ENCODE measurements around the gene MNT. TPM values are rescaled to one million over a fixed set of nuclear protein-coding genes. Genes with fewer than 3 reads are reported as not detected.
A peak's percentile ranks its signal among the peaks of the same experiment; 100 is the strongest.

MNT gene
- total RNA-seq, 5 donors from 2014 or later (not counting 1 experiment from before 2014, with no cell fraction given): 43.0 to 97.8 (median 58.2) TPM

DNA sequence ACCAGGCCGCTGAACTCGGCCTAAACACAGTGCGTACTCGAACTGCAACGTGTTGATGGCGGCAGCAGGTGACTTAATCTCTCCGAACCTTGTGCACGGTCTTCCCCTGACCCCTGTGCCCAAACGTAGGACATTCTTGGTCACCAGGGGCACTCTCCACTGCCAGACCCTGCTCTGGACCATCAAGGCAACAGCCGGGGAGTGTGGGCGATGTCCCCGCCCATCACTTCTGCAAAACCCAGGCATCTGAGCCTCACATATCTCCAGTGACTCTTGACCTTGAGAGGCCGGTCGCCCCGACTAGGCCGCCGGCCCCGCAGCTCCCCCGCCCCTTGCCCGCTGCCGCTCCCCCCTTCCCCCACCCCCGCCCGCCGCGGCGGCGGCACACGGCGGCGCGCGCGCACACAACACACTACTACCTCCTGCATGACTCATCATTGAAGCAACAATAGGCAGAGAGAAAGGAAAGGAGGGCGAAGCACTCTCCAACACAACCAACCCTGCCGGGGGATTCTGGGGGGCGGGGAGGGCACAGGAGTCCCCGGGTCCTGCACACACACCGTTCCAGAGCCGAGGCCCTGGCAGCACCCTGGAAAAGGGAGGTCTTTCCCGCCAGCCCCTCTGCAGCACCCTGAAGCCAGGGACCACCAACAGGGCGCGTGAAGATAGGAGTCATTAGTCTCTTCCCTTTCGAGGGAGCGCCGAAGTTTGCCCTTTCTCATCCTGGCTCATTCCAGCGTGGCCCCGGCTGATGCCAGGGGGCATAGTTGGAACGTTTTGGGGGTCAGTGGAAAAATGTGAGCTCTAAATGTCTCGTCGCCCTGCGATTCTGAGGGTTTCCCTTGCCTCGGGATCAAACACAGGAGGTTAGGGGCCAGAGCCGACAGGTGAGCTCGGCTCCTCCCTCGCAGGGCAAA lies 1.9 kb downstream of the MNT start:
- Histone ChIP-seq H3K4me1 (ENCODE audit: control insufficient read depth in 1 of 2, extremely low read depth in 1 of 2, insufficient read depth in 2 of 2, low read length in 2 of 2) (peaks cover 20 to 74% of the 10 kb centered on the region in 2 experiments), H3K27ac (ENCODE audit: low read length) (peak overlapping the region; percentile 87), H3K4me3 (ENCODE audit: control insufficient read depth in 1 of 2, extremely low read depth in 1 of 2, low read length in 1 of 2) (peak overlapping the region; percentile 64 to 94), H3K27me3 (replicated peaks in 1 of 2; ENCODE audit: control insufficient read depth in 2 of 2, extremely low read depth in 1 of 2, insufficient read depth in 2 of 2, low read length in 1 of 2) (no peaks in the 10 kb centered on the region), H3K36me3 (ENCODE audit: control insufficient read depth in 2 of 2, extremely low read depth in 1 of 2, insufficient read depth in 1 of 2, low read length in 1 of 2) (no peaks in the 10 kb centered on the region), H3K9me3 (no peaks in the 10 kb centered on the region)
- Mint-ChIP-seq H3K36me3 (no peaks in the 10 kb centered on the region), H3K9me3 (no peaks in the 10 kb centered on the region), H3K4me1 (peaks cover 52 to 68% (median 58%) of the 10 kb centered on the region in 3 donors), H3K27me3 (no peaks in the 10 kb centered on the region), H3K4me3 (peak overlapping the region; percentile 94 to 99 (median 98)), H3K27ac (peak overlapping the region; percentile 92 to 96)
- ChIA-PET POLR2A (interaction anchor here (0.6 to 1.0 kb wide), 3 partner anchors 16 to 182 kb away, joined by 3 to 10 read pairs (median 3); no protein-coding TSS in a partner anchor), CTCF (interaction anchor here in 1 of 2 donors (0.6 kb wide), 1 partner anchor 17 kb away, joined by 3 read pairs; no protein-coding TSS in a partner anchor)
- peak in 2 of 4 experiments; percentile 14 to 16 for ATAC-seq (replicated peaks in 1 of 4)
- peak in 31 of 35 experiments; percentile 25 to 78 (median 43) for DNase-seq
- 22% methylated on average over 35 of the region's 55 CpGs for WGBS (ENCODE audit: insufficient coverage)

DNA sequence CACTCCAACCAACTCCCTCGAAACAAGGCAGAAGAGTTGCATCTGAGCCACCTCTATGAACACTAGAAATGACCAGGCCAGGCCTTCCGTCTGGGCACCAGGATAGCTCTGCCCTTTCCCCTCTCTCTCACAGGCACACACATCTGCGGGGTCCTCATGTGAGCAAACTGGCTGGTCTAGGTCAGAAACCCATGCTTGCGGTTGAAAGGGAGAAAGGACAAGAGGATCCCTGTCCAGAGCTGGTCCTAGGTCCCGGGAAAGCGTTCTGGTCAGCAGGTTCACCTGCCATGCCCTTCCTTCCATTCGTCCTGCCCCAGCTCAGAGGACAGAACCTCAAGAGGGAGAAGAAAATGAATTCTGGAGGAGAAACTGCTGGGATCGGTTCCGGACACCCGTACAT lies 2.7 kb downstream of the MNT start:
- Histone ChIP-seq H3K27me3 (replicated peaks in 1 of 2; ENCODE audit: control insufficient read depth in 2 of 2, extremely low read depth in 1 of 2, insufficient read depth in 2 of 2, low read length in 1 of 2) (no peaks in the 10 kb centered on the region), H3K9me3 (no peaks in the 10 kb centered on the region), H3K4me3 (ENCODE audit: control insufficient read depth in 1 of 2, extremely low read depth in 1 of 2, low read length in 1 of 2) (no peak overlapping the region), H3K36me3 (ENCODE audit: control insufficient read depth in 2 of 2, extremely low read depth in 1 of 2, insufficient read depth in 1 of 2, low read length in 1 of 2) (no peaks in the 10 kb centered on the region), H3K27ac (ENCODE audit: low read length) (no peak overlapping the region), H3K4me1 (ENCODE audit: control insufficient read depth in 1 of 2, extremely low read depth in 1 of 2, insufficient read depth in 2 of 2, low read length in 2 of 2) (peaks cover 20 to 77% of the 10 kb centered on the region in 2 experiments)
- 93% methylated on average over 7 of the region's 10 CpGs for WGBS (ENCODE audit: insufficient coverage)
- Mint-ChIP-seq H3K27ac (peak overlapping the region; percentile 61 to 85), H3K36me3 (no peaks in the 10 kb centered on the region), H3K4me3 (peak overlapping the region; percentile 46 to 99 (median 54)), H3K9me3 (no peaks in the 10 kb centered on the region), H3K4me1 (peaks cover 52 to 67% (median 60%) of the 10 kb centered on the region in 3 donors), H3K27me3 (no peaks in the 10 kb centered on the region)
- DNase-seq (no peak), ATAC-seq (replicated peaks in 1 of 4) (no peak)
- CTCF ChIA-PET: no interaction called here
- POLR2A ChIA-PET: no interaction called here

DNA sequence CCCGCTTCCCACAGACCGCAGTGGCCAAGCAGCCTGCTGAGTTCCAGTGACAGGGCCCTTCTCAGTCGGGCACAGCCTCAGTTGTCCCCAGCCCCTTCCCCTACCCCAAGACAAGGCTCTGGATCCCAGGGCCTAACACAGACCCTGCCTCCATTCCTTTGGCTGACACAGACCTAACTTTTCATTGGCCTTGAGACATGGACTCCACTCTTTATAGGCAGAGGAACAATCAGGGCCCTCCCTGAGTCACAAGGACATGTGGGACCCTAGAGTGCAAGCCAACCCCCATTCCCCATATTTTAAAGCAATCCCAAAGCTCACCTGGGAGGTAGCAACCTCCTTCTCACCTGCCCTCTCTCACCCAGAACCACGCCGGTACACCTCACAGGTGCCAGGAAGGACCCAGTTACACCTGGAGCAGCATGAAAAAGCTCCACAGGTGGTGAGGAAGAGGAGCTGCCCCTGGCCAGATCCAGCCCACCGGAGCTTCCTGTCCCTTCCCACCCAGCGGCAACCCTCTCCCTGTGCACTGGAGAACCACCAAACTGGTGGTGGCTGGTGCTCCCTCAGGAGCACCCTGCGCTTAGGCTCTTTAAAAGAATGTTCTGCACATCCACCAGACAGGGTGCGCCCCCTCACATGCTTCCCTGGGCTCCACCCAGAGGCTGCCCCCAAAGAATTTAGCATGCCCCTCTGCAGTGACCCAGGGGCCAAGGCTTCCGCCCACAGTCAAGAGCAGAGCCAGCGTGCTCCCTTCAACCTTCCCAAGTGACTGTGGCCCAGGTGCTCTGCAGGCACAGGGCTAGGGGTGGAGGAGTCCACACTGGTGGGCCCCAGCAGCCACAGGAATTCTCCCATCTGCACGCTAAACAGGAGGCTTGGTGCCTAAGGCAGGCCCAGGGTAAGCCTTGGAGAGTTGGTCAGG lies 3.4 kb downstream of the MNT start:
- Mint-ChIP-seq H3K4me1 (peaks cover 47 to 61% (median 54%) of the 10 kb centered on the region in 3 donors), H3K4me3 (peak overlapping the region; percentile 46 to 99 (median 54)), H3K36me3 (no peaks in the 10 kb centered on the region), H3K9me3 (no peaks in the 10 kb centered on the region), H3K27ac (peak overlapping the region; percentile 67 to 85), H3K27me3 (no peaks in the 10 kb centered on the region)
- H3K27me3 ChIP-seq (replicated peaks in 1 of 2; ENCODE audit: control insufficient read depth in 2 of 2, extremely low read depth in 1 of 2, insufficient read depth in 2 of 2, low read length in 1 of 2): no peaks in the 10 kb centered on the region
- DNase-seq (no peak), ATAC-seq (replicated peaks in 1 of 4) (no peak)
- ChIA-PET CTCF (no interaction called here), POLR2A (no interaction called here)
- H3K9me3 ChIP-seq: no peaks in the 10 kb centered on the region
- peak overlapping the region; percentile 61 for H3K27ac ChIP-seq (ENCODE audit: low read length)
- 76% methylated on average over 7 of the region's 12 CpGs for WGBS (ENCODE audit: insufficient coverage)
- no peaks in the 10 kb centered on the region for H3K36me3 ChIP-seq (ENCODE audit: control insufficient read depth in 2 of 2, extremely low read depth in 1 of 2, insufficient read depth in 1 of 2, low read length in 1 of 2)
- H3K4me1 ChIP-seq (ENCODE audit: control insufficient read depth in 1 of 2, extremely low read depth in 1 of 2, insufficient read depth in 2 of 2, low read length in 2 of 2): peaks cover 20 to 72% of the 10 kb centered on the region in 2 experiments
- no peak overlapping the region for H3K4me3 ChIP-seq (ENCODE audit: control insufficient read depth in 1 of 2, extremely low read depth in 1 of 2, low read length in 1 of 2)

DNA sequence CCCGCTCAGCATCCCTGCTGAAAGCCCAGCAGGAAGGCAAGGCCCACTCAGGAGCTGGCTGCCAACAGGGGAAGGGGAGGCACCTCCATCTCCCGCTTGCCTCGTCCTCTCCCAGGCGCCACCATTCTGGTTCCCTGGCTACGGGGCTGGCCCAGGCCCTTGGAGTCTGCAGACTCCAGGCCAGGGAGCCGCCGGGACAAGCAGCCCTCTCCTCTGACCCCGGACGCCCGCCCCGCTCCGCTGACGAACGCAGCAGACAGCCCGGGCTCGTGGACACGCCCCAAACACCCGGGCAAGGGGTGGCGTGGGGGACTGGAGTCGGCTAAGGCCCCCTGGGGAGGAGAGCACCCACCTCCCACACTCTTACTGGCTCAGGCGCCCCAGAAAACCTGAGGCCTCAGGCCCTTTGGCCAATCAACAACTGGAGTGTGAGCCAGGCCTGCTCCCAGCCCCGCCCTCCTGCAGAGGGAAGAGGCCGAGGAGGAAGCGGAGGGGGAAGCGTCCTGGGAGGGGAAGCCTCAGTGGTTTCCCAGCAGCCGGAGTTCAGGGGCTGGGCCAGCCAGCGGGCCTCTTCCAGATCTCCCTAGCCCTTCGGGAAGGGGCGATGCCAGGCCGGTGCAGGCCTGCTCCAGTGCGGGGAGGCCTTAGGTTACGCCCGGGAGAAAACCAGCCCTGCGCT lies 4.2 kb downstream of the MNT start:
- 43% methylated on average over 25 of the region's 34 CpGs for WGBS (ENCODE audit: insufficient coverage)
- peaks cover 50 to 63% (median 58%) of the 10 kb centered on the region in 3 donors for H3K4me1 Mint-ChIP-seq
- peaks cover 22 to 74% of the 10 kb centered on the region in 2 experiments for H3K4me1 ChIP-seq (ENCODE audit: control insufficient read depth in 1 of 2, extremely low read depth in 1 of 2, insufficient read depth in 2 of 2, low read length in 2 of 2)

DNA sequence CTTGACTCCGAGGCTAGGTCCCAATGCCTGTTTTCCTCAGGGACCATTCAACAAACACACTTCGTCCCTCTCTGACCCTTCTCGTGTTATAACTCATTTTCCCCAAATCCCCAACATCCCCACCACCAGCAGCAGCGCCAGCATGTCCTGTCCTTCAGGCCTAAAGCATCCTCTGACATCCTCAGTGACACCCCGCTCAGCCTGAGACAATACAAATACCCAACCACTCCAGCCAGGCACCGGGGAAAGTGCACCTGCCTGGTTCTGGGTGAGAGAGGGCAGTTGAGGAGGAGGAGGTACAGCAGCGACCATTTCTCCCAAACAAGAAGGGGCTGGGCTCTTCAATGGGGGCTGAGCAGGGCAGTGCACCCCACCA lies 4.7 kb downstream of the MNT start:
- Histone ChIP-seq H3K4me3 (ENCODE audit: control insufficient read depth in 1 of 2, extremely low read depth in 1 of 2, low read length in 1 of 2) (peak overlapping the region; percentile 25 to 30), H3K27ac (ENCODE audit: low read length) (peak overlapping the region; percentile 61), H3K27me3 (replicated peaks in 1 of 2; ENCODE audit: control insufficient read depth in 2 of 2, extremely low read depth in 1 of 2, insufficient read depth in 2 of 2, low read length in 1 of 2) (no peaks in the 10 kb centered on the region), H3K9me3 (no peaks in the 10 kb centered on the region), H3K36me3 (ENCODE audit: control insufficient read depth in 2 of 2, extremely low read depth in 1 of 2, insufficient read depth in 1 of 2, low read length in 1 of 2) (no peaks in the 10 kb centered on the region), H3K4me1 (ENCODE audit: control insufficient read depth in 1 of 2, extremely low read depth in 1 of 2, insufficient read depth in 2 of 2, low read length in 2 of 2) (peaks cover 27 to 77% of the 10 kb centered on the region in 2 experiments)
- Mint-ChIP-seq H3K4me3 (peak overlapping the region; percentile 39 to 99 (median 54)), H3K27ac (peak overlapping the region; percentile 62 to 80), H3K4me1 (peaks cover 53 to 63% (median 63%) of the 10 kb centered on the region in 3 donors), H3K27me3 (no peaks in the 10 kb centered on the region), H3K36me3 (no peaks in the 10 kb centered on the region), H3K9me3 (no peaks in the 10 kb centered on the region)
- DNase-seq (no peak), ATAC-seq (replicated peaks in 1 of 4) (no peak)
- POLR2A ChIA-PET: no interaction called here
- 98% methylated on average over 4 of the region's 7 CpGs for WGBS (ENCODE audit: insufficient coverage)
- CTCF ChIA-PET: no interaction called here

More for the DNA sequence above, 4.2 kb downstream of the MNT start:
- ChIA-PET CTCF (no interaction called here), POLR2A (no interaction called here)
- H3K36me3 ChIP-seq (ENCODE audit: control insufficient read depth in 2 of 2, extremely low read depth in 1 of 2, insufficient read depth in 1 of 2, low read length in 1 of 2): no peaks in the 10 kb centered on the region
- ATAC-seq (replicated peaks in 1 of 4) (no peak), DNase-seq (peak in 15 of 35 experiments; percentile 22 to 57 (median 35))
- Mint-ChIP-seq H3K36me3 (no peaks in the 10 kb centered on the region), H3K27me3 (no peaks in the 10 kb centered on the region), H3K9me3 (no peaks in the 10 kb centered on the region), H3K4me3 (peak overlapping the region; percentile 39 to 99 (median 54)), H3K27ac (peak overlapping the region; percentile 67 to 85)
- peak overlapping the region; percentile 61 for H3K27ac ChIP-seq (ENCODE audit: low read length)
- no peaks in the 10 kb centered on the region for H3K27me3 ChIP-seq (replicated peaks in 1 of 2; ENCODE audit: control insufficient read depth in 2 of 2, extremely low read depth in 1 of 2, insufficient read depth in 2 of 2, low read length in 1 of 2)
- peak overlapping the region; percentile 25 to 30 for H3K4me3 ChIP-seq (ENCODE audit: control insufficient read depth in 1 of 2, extremely low read depth in 1 of 2, low read length in 1 of 2)
- H3K9me3 ChIP-seq: no peaks in the 10 kb centered on the region
